K562 (cell line): ENCODE data around the gene EIF5. TPM values are rescaled to one million over a fixed set of nuclear protein-coding genes. Genes with fewer than 3 reads are reported as not detected.

ENCODE experiments used
- ATAC-seq: fragments of 200-7000 bp; cut with Tn5 transposase; 3 replicates; pipeline ENCODE4 v1.9.1; 2020; ENCODE audit warnings: moderate library complexity
- BruUV-seq: library from RNA; stranded (reverse); fragments of 400-500 nt; replicated peaks from 2 replicates; lab custom pipeline; 2021; lab: Mats Ljungman, UMichigan
- CTCF ChIA-PET: fragments of 300-600 bp; formaldehyde crosslinking; extraction: SDS; loops from one replicate; lab custom pipeline; 2021; ENCODE audit warnings: low intra/inter-chr PET ratio; lab: Yijun Ruan, JAX
- POLR2A ChIA-PET: fragments of 300-600, 350-650 bp; sonication (Branson Sonifier 250); formaldehyde crosslinking; extraction: SDS; loops from one replicate; lab custom pipeline; 2021; ENCODE audit warnings: antibody characterized with exemption, inconsistent platforms; lab: Yijun Ruan, JAX
- DNase-seq, 4 experiments: peaks; one replicate each; pipeline versions ENCODE4 v3.0.0 to v3.0.0-alpha.2; 2011 to 2018; ENCODE audit warnings: low spot score in 3 of 4, mixed read lengths in 3 of 4; ENCODE audit errors: extremely low read depth in 1 of 4
- FAIRE-seq: peaks from 2 replicates; lab custom pipeline; 2011; peaks lifted over from hg19 to GRCh38; lab: Jason Lieb, UNC
- H2AFZ ChIP-seq: 2 replicates; pipeline ENCODE4 v1.6.0; 2011; ENCODE audit warnings: low read depth, low read length, control low read depth, inconsistent platforms
- H3K27ac ChIP-seq: fragments of 200-600 bp; 3 replicates; pipeline ENCODE4 v1.8.0; 2011; ENCODE audit warnings: low read depth, mild to moderate bottlenecking, control low read depth, inconsistent platforms, low read length, moderate library complexity, mixed read lengths; ENCODE audit errors: extremely low read depth
- H3K27me3 ChIP-seq, 2 experiments: fragments of 300-600 bp in 1 of 2; 2 replicates in 1 of 2; 3 replicates in 1 of 2; pipeline versions ENCODE4 v1.6.0 to v1.8.0; 2011; ENCODE audit warnings: inconsistent platforms in 2 of 2, low read length in 2 of 2, mild to moderate bottlenecking in 1 of 2, mixed read lengths in 1 of 2, moderate library complexity in 1 of 2; ENCODE audit not compliant: control insufficient read depth in 2 of 2, insufficient read depth in 2 of 2
- H3K36me3 ChIP-seq: fragments of 300-600 bp; 3 replicates; pipeline ENCODE4 v1.8.0; 2011; ENCODE audit warnings: mild to moderate bottlenecking, low read length, inconsistent platforms; ENCODE audit not compliant: control insufficient read depth, insufficient read depth
- H3K4me1 ChIP-seq, 2 experiments: fragments of 200-600 bp in 1 of 2; replicated peaks in 1 of 2; 2 replicates in 1 of 2; 3 replicates in 1 of 2; pipeline versions ENCODE4 v1.5.1 to v1.8.0; 2011; ENCODE audit warnings: inconsistent platforms in 2 of 2, low read length in 2 of 2, mild to moderate bottlenecking in 1 of 2, mixed read lengths in 1 of 2, moderate library complexity in 1 of 2; ENCODE audit not compliant: control insufficient read depth in 2 of 2, insufficient read depth in 2 of 2
- H3K4me2 ChIP-seq: 2 replicates; pipeline ENCODE4 v1.6.1; 2011; ENCODE audit warnings: low read length, control low read depth, inconsistent platforms, mixed read lengths; ENCODE audit not compliant: insufficient read depth
- H3K4me3 ChIP-seq: fragments of 200-600 bp; sonication (generic), shearing (Covaris generic); 2 replicates; pipeline ENCODE4 v1.5.1; 2016; ENCODE audit warnings: control low read depth, inconsistent platforms
- H3K79me2 ChIP-seq: fragments of 200-600 bp; 3 replicates; pipeline ENCODE4 v1.8.0; 2011; ENCODE audit warnings: low read length, inconsistent platforms; ENCODE audit not compliant: control insufficient read depth, insufficient read depth
- H3K9ac ChIP-seq, 2 experiments: 2 replicates each; pipeline versions ENCODE4 v1.6.0 to v1.6.1; 2011; ENCODE audit warnings: low read depth in 2 of 2, low read length in 2 of 2, control low read depth in 1 of 2, inconsistent platforms in 1 of 2, mild to moderate bottlenecking in 1 of 2, mixed read lengths in 1 of 2; ENCODE audit not compliant: insufficient read depth in 1 of 2
- H3K9me1 ChIP-seq: one replicate; pipeline ENCODE4 v1.6.0; 2011; ENCODE audit warnings: inconsistent platforms, mild to moderate bottlenecking, low read length, moderate library complexity; ENCODE audit not compliant: control insufficient read depth, insufficient read depth
- H3K9me3 ChIP-seq: replicated peaks from 2 replicates; pipeline ENCODE4 v1.5.1; 2011; ENCODE audit warnings: low read depth, low read length, inconsistent platforms; ENCODE audit not compliant: control insufficient read depth, insufficient read depth
- H4K20me1 ChIP-seq: replicated peaks from 2 replicates; pipeline ENCODE4 v1.6.1; 2011; ENCODE audit warnings: low read length, inconsistent platforms, mixed read lengths; ENCODE audit not compliant: control insufficient read depth, insufficient read depth
- DLX4 ChIP-seq: fragments of 250-450 bp; sonication (Bioruptor Pico); IDR thresholded peaks from 2 replicates; pipeline ENCODE4 v1.6.1; 2021; ENCODE audit warnings: mild to moderate bottlenecking
- NFE2 ChIP-seq: IDR thresholded peaks from 2 replicates; pipeline ENCODE4 v1.6.1; 2014; ENCODE audit warnings: antibody characterized with exemption, low read depth
- SMARCA5 ChIP-seq: fragments of 450-650 bp; IDR thresholded peaks from 2 replicates; pipeline ENCODE4 v1.6.1; 2016
- TEAD1 ChIP-seq, 2 experiments: fragments of 450-650 bp in 1 of 2; sonication (generic) in 1 of 2; formaldehyde crosslinking; IDR thresholded peaks; 2 replicates each; pipeline versions ENCODE4 v1.4.0 to v1.8.0; 2020 to 2022; ENCODE audit warnings: mild to moderate bottlenecking in 2 of 2, missing genetic modification reagents in 1 of 2
- WGBS: fragments of 100-300 bp; shearing (Covaris generic); methylation state at CpG from one replicate; pipeline ENCODE4 v1.1.6; 2016; ENCODE audit warnings: low coverage, mixed read lengths; ENCODE audit not compliant: insufficient coverage; ENCODE audit errors: missing lambda C conversion rate; 5-methylcytosine and 5-hydroxymethylcytosine counted together
- in situ Hi-C: fragments of 300-500 bp; cut with MboI; formaldehyde crosslinking; loops from 4 replicates; pipeline ENCODE4 v1.15.0; 2018; ENCODE audit warnings: inconsistent platforms, mixed read lengths
- intact Hi-C: fragments of 100-400 bp; cut with micrococcal nuclease; formaldehyde crosslinking; loops from 2 replicates; pipeline ENCODE4 v1.14.2; 2022
- polyA plus RNA-seq, 8 experiments: library from polyadenylated mRNA; depleted of rRNA in 4 of 8; stranded (reverse) in 5 of 8; unstranded in 3 of 8; fragments of >200 nt; fragmentation: Nextera tagmentation in 2 of 8; fragmentation: Illumina TruSeq in 1 of 8; extraction: Ambion mirVana in 2 of 8; extraction: Trizol in 1 of 8; gene quantifications; 2 replicates each; pipeline versions ENCODE4 v1.2.1 to v1.2.3, GENCODE V29; 2011 to 2014; ENCODE audit warnings: inconsistent platforms in 1 of 8, missing spikeins in 1 of 8
- total RNA-seq, 7 experiments: library from RNA; depleted of rRNA in 6 of 7; stranded (reverse); fragments of >200 nt in 6 of 7; fragmentation: Illumina TruSeq in 2 of 7; extraction: Trizol in 2 of 7; gene quantifications; 2 replicates each; pipeline versions ENCODE4 v1.2.1 to v1.2.3, GENCODE V29; 2011 to 2021; ENCODE audit warnings: low replicate concordance in 1 of 7

EIF5 gene
- total and polyA plus RNA-seq, 9 of the 15 experiments (the other 6 are each of a cell fraction or from before 2014, with no cell fraction given), result 92.7 to 442 (median 190) TPM

DNA sequence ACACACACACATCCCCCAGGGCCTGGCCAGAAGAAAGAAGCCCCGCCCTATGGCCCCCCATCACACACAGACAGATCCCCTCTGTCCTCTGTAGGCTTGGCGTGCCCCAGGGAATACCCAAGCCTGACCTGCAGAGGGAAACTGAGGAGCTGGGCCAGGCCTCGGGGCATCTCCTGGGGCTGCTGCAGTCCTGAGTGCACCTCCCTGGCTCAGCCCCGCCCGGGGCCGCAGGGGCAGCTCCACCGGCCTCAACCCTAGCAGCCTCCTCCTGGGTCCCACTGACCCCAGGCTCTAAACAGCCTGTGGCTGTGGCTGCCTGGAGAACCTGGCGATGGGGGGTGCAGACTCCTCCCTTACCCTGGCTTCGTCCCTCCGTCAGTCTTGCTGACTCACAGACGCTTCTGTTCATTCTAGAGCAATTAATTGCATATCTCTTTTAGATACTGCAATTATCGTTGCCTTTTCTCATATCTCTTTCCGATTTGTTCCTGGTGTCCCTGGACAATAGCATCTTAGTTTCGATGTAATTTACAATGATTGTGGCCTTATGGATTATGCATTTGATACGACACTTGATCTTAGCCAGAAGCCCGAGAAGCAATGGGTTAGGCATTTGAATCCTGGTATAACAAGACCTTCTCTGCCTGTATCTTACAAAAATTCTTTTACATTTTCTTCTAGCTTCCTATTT is 45.8 kb upstream of the EIF5 start:
- H3K36me3 ChIP-seq, result no peaks in the 10 kb centered on the region
- TF ChIP-seq NFE2 (peak; percentile 31; the same call in 1 of the 2 replicates), SMARCA5 (no peak), TEAD1 (CRISPR knock-in tag; IDR thresholded peaks at IDR 0.05) (no peak), DLX4 (CRISPR knock-in tag) (no peak)
- no peaks in the 10 kb centered on the region for H3K9me3 ChIP-seq
- POLR2A ChIA-PET, result interaction anchor here (1.7 kb wide), 1 partner anchor 45 kb away, joined by 4 read pairs; the partner anchor contains the start of gene EIF5
- no peaks in the 10 kb centered on the region for H3K9me1 ChIP-seq
- ATAC-seq (peak; percentile 19; the same call in 2 of the 3 replicates), DNase-seq (no peak), FAIRE-seq (no peak)
- no peak overlapping the region for H3K4me2 ChIP-seq
- peaks cover 0 to 8% of the 10 kb centered on the region in 2 experiments; a peak in 3 of 5 replicates for H3K4me1 ChIP-seq
- no TSS peak for BruUV-seq
- H3K79me2 ChIP-seq, result no peaks in the 10 kb centered on the region
- peaks cover 0 to 14% of the 10 kb centered on the region in 2 experiments; a peak in 2 of 5 replicates for H3K27me3 ChIP-seq
- CTCF ChIA-PET, result no interaction called here
- no peaks in the 10 kb centered on the region for H4K20me1 ChIP-seq
- H3K9ac ChIP-seq, result no peak overlapping the region
- H3K27ac ChIP-seq, result no peak overlapping the region
- 10% methylated on average over 13 of the region's 16 CpGs for WGBS
- in situ Hi-C loops (loop anchor here (5.0 kb wide), 1 partner anchor 211 kb away; no protein-coding TSS in a partner anchor), intact Hi-C loops (loop anchor here (10.0 kb wide), 1 partner anchor 83 kb away; no protein-coding TSS in a partner anchor)
- no peak overlapping the region for H2AFZ ChIP-seq
- no peak overlapping the region for H3K4me3 ChIP-seq
